PC-9 (cell line): Measurements from ENCODE around the gene MAP10.

Experiments
- EZH2 ChIP-seq: fragments of 200-600 bp; sonication (generic); IDR thresholded peaks from 2 replicates; pipeline ENCODE4 v1.8.0; 2017; ENCODE audit warnings: antibody characterized with exemption, low read depth
- TF ChIP-seq, protein P1 (sequence below): fragments of 200-600 bp; sonication (generic); conservative IDR thresholded peaks from 2 replicates; pipeline ENCODE4 v1.6.1; 2017; ENCODE audit warnings: mixed run types, antibody characterized with exemption, mild to moderate bottlenecking, moderate library complexity

DNA sequence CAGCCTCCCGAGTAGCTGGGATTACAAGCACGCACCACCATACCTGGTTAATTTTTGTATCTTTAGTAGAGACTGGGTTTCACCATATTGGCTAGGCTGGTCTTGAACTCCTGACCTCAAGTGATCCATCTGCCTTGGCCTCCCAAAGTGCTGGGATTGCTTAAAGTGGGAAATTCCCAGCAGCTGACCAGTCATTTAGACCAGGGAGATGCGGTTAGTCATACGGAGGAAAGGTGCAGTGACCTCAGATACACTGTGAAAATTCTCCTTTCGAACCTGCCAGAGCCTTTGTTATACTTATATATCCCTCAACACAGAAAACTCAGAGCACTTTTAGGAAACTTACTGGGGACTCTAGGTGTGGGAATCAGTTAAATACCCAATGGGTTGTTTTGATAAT lies 39.6 kb downstream of the MAP10 start:
- TF ChIP-seq, protein P1, sequence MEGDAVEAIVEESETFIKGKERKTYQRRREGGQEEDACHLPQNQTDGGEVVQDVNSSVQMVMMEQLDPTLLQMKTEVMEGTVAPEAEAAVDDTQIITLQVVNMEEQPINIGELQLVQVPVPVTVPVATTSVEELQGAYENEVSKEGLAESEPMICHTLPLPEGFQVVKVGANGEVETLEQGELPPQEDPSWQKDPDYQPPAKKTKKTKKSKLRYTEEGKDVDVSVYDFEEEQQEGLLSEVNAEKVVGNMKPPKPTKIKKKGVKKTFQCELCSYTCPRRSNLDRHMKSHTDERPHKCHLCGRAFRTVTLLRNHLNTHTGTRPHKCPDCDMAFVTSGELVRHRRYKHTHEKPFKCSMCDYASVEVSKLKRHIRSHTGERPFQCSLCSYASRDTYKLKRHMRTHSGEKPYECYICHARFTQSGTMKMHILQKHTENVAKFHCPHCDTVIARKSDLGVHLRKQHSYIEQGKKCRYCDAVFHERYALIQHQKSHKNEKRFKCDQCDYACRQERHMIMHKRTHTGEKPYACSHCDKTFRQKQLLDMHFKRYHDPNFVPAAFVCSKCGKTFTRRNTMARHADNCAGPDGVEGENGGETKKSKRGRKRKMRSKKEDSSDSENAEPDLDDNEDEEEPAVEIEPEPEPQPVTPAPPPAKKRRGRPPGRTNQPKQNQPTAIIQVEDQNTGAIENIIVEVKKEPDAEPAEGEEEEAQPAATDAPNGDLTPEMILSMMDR: no peak
- TF ChIP-seq EZH2: no peak
